NCI-H2107 treated with DMSO at 0.1 percent for 48 hours (cell line): ENCODE measurements around the gene LILRA1.
"Not testable (repeated sequence)": the region's sequence is repeated elsewhere in the genome, so short reads cannot be mapped to it uniquely, and the experiment has no call there.

Experiments used
- DNase-seq: peaks from one replicate; lab custom pipeline; 2025; ENCODE audit not compliant: unreplicated experiment; lab: John Stamatoyannopoulos, UW

Gene LILRA1

DNA sequence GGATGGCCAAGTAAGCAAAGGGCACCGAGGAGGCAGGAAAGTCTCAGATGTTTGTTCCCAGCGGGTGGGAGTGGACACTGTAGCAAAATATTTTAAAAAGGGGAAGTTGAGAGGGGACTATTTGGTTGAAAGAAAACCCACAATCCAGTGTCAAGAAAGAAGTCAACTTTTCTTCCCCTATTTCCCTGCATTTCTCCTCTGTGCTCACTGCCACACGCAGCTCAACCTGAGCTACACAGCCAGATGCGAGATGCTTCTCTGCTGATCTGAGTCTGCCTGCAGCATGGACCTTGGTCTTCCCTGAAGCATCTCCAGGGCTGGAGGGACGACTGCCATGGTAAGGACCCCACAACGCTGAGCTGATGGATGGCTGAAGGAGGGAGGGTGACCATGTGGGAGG, at the start of gene LILRA1:
Gene LILRA1, plus strand, starts transcription at position 188 of the 400 bp plus-strand sequence. CDS start 613 bp downstream, outside the sequence.
- not testable (repeated sequence) for DNase-seq

DNA sequence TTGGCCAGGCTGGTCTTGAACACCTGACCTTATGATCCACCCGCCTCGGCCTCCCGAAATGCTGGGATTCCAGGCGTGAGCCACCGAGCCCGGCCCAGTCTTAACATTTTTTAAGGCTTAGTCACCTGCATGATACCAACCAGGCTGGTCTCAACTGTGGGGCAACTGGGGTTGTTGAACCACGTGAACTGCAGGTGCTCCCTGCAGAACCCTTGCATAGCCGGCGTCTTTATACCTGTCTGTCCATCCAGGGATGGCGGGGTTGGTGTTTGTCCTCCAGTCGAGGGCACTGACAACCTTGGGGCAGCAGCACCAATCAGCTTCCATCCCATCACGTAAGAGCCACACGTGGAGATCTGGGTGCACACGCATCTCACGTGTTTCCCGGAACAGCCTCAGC, 44.6 kb upstream of the LILRA1 start:
- no peak for DNase-seq

DNA sequence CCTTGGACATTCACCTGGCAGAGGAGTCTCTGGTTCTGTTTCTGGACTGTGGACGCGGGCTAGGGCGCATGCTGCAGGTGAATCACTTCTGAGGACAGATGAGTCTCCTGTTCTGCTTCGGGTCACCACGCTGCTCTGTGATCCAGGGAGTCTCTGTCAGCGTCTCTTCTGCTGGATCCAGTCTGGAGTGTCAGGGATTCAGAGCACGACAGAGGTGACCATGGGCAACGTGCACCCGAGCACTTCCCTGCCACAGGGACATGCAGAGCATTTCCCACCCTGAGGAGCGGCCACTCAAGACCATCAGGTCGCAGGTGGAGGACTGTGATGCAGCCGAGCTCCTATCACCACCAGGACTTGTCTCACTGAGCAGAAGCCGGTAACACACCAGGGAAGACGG, 44.2 kb upstream of the LILRA1 start:
- DNase-seq = no peak

DNA sequence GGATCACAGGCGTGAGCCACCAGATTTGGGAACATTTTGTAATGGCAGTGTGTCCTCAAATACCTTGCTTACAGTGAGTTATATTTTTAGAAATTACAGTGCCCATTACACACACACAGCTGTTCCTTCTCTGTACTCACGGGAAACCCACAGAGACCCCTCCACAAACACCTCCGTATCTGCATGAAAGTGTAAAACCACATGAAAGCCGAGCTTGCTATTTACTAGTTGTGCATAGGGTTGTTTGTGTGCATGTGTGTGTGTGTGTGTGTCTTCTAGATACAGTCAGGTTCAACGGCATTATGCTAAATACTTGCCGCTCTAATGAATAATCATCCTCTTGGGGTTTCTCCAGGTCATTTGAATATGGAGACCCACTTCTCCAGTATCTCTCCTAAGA, 42.1 kb upstream of the LILRA1 start:
- no peak for DNase-seq

DNA sequence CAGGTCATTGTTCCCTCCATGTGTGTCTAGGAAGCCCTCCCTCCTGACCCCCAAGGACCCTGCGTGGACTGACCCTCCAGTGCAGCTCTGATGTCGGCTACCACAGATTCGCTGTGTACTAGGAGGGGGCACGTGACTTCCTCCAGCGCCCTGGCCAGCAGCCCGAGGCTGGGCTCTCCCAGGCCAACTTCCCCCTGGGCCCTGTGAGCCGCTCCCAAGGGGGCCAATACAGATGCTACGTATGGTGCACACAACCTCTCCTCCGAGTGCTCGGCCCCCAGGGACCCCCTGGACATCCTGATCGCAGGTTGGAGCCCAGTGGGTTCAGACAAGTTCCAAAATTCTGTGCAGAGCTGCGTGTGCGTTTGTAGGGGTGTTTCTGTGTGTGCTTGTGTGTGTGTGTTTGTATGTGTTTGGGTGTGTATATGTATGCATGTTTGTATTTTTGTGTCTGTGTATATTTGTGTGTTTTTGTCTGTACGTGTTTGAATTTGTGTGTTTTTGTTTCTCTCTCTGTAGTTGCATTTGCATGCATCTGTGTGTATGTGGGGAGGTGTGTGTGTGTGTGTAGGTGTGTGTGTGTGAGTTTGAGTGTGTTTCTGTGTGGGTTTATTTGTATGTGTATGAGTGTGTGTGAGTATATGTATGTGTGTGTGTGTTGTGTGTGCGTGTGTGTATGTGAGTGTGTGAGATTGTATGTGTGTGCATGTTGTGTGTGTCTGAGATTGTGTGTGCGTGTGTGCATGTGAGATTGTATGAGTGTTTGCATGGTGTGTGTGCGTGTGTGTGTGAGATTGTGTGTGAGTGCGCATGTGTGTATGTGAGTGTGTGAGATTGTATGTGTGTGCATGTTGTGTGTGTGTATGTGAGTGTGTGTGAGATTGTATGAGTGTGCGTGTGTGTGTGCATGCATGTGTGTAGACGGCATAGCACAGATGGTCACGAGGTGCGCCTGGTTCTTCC, 41.2 kb upstream of the LILRA1 start:
- no peak for DNase-seq

DNA sequence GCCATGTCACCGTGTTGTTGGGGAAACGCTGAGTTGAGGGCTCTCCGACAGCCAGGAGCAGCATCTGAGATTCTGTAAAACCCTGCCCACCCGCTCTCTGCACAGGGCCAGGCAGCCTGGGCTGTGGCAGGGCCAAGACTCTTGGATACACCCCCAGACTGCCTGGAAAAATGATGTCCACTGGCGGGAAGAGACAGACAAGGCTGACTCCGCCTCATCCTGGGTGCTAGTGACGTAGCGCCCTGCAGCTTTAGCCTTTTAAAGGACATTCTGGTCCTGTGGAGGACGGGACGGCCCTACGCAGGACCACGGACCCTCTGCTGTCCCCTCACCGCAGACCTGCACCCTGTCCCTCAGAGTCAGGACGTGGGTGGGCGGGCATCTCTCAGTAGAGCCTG, 40.5 kb upstream of the LILRA1 start:
- no peak for DNase-seq

DNA sequence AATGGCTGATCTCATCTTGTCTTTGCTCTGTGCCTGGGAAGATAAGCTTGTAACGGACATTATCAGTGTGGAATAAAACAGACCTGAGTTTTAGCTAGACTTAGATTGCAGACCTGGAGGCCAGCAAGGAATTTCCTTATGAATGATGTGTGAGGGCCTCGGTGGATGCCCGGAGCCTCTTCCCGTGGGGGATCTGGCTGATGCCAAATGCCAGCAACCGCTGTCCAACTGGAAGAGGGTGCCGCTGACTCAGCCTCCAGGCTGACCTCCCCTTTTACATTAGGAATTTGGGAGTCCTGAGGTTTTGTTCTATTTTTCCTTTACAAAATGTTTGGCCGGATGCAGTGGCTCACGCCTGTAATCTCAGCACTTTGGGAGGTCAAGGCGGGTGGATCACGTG, 39.4 kb upstream of the LILRA1 start:
- no peak for DNase-seq

DNA sequence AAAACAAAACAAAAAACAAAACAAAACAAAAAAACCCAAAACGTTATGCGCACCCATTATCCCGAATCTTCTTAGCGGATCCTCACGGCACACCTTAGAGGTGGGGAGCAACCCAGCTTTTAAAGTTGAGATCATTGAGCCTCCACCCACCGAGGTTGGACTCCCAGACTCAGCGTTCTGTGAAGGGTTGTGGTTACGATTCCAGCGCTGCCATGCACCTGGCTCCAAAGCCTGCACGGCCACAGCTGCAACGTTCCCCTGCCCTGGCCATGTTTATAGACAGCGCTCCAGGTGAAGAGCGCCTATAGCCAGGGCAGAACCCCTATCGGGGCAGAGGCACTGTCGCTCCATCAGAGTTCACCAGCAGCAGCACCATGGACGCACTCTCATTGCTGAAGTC, 38.5 kb upstream of the LILRA1 start:
- DNase-seq = no peak

DNA sequence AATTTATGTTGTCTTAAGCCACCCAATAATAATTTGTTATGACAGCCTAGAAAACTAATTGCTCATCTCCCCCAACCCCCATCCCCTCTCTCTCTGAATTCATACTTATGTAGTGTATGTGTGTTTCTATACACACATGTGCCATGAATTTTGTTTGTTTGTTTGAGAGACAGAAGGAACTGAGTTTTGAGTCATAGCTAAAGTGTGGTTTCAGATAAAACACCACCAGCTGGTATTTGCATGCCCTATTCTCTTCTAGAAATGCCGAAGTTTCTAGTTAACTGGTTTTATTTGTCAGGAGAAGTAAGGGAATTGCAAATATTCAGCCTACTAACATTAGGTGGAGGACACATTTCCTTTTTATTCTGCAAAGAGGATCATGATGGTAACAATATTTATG, 37.2 kb upstream of the LILRA1 start:
- no peak for DNase-seq

DNA sequence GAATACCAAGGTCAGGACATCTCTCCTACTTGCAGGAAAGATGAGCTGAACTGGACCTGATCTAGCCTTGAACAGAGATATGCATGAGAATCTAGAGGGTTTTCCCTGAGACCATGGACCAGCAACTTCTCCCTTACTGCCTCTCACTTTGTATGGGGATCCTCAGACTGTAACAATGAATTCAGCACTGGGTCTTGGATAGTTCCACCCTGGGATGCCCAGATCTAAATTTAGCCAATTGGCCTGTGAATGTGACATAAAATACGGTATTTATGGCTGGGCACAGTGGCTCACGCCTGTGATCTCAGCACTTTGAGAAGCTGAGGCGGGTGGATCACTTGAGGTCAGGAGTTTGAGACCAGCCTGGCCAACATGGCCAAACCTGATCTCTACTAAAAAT, 35.1 kb upstream of the LILRA1 start:
- no peak for DNase-seq

DNA sequence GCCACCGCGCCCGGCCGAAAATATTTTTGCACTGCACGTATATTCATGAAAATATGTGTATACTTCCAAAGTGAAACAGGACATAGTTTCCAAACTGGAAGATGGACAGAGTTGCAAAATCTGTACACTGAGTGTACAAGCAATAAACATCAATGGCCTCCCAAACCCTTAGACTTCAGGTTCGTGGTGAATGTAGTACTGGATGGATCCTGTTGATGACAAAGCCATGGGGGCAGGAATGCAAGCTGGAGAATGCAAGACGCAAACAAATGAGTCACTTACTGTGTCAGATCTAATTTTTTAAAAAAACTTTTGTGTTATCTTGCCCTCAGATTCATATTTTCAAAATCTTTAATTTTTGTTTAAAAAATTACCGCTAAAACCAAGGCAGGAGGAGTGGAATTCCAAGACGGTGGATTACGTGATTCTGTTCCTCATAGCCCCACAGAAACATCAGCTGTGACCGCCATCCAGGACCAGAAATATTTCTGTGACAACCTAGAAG, 32.5 kb upstream of the LILRA1 start:
- no peak for DNase-seq

DNA sequence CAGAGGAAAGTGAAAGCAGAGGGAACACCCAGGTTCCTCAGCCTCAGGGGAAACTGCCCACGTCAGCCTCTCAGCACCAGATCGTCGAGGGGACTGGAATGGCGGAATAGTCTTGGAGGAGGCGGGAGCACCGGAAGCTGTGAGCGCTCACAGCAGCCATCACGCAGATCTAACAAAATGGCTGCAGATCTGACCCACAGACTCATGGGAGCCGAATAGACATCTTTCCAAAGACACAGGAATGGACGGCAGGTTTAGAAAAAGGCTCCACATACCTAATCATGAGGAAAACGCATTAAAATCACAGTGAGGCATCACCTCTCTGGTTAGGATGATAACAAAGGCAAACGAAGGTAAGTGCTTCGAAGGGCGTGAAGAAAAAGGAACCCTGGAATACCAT, 31.6 kb upstream of the LILRA1 start:
- no peak for DNase-seq

DNA sequence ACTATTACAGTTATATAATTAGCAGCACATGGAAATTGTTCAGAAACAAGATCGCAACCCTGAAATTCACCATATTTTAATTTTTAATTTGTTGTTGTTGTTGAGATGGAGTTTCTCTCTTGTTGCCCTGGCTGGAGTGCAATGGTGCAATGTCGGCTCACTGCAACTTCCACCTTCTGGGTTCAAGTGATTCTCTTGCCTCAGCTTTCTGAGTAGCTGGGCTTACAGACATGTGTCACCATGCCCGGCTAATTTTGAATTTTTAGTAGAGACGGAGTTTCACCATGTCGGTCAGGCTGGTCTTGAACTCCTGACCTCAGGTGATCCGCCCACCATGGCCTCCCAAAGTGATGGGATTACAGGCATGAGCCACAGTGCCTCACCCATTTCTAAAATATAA, 30.2 kb upstream of the LILRA1 start:
- not testable (repeated sequence) for DNase-seq

DNA sequence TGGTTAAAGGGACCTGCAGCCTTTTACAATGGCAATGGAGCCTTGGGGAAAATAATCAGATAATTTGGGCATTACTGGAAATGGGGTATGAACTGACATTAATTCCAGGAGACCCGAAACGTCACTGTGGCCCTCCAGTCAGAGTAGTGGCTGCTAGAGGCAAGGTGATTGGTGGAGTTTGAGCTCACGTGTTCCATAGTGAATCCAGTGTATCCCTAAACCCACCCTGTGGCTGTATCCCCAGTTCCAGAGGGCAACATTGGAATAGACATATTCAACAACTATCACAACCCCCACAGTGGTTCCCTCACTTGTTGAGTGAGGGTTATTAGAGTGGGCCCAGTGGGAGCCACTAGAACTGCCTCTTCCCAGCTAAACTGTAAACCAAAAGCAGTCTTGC, 23.1 kb upstream of the LILRA1 start:
- DNase-seq = no peak

DNA sequence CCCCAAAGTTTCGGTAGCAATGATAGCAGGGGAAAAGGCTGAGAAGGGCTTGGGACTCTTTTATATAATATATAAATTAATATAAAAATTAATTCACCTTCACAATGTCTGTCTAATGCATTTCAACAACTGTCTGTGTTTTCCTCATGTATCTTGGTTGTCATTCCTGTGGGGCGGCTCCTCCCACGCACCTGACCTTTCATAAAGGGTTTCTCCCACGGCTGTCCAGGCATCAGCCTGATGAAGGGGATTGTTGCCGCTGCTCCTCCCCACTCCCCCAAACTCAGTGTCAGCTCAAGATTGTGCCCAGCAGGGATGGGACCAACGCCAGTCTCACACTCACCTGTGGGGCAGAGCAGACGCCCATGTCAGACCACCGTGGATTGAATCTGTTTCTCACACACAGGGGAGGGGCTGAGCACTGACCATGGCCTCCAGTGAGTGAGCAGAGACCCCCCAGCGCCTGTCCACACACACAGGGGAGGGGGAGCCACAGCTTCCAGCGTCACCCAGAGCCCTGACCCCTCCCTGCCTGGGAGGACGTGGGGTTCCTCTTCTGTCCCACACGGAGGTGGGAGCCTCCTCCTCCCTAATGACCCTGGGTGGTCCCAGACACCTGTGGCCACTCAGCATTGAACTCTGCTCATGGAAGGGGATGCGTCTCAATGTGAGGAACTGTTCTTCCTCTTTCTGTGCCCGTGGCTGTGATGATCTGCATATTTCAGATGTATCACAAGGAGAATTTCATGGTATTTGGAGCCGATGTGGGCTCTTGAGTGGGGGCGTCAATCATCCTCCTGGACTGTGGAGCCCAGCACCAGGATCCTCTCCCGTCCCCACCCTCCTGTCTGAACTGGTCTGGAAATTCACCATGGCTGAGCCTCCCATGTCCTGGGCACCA, 21.5 kb upstream of the LILRA1 start:
- DNase-seq = not testable (repeated sequence)

DNA sequence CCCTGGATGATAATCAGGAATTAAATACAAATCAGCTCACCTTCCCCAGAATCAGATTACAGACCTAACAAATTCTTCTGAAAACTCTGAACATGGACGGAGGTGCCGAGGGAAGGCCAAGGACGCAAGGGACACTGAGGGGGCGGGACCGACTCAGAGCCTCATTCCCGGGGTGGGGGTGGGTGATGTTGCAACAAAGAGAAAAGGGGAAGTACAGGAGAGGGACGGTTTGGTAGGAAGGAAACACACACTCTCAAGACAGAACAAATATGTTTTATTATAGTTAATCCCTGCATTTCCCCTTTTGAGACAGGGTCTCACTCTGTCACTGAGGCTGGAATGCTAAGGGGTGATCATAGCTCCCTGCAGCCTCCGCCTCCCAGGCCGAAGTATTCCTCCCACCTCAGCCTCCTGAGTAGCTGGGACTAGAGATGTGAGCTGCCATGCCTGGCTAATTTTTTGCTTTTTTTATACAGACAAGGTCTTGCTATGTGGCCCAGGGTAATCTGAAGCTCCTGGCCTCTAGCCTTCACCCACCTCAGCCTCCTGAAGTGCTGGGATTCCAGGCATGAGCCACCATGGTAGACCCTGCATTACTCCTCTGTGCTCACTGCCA, 20.6 kb upstream of the LILRA1 start:
- DNase-seq = no peak

DNA sequence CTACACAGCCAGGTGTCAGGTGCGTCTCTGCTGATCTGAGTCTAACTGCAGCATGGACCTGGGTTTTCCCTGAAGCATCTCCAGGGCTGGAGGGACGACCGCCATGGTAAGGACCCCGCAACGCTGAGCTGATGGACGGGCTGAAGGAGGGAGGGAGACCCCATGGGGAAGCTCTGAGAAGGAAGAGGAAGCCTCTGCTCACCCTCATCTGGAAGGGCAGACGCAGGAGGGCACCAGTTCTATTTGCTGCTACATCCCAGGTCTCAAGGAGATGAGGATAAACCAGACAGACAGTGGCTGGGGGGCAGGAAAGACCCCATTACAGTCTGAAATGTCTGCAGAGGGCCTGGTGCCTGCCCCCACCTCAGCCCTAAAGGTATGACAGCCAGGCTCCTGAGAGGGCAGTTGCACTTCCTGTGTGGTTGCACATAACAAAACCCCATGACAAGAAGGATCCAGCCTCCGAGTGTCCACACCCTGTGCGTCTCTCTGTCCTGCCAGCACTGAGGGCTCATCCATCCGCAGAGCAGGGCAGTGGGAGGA, 20.0 kb upstream of the LILRA1 start, which contains the start of gene LILRA2:
Gene LILRA2, plus strand, starts transcription at position 461 of the 543 bp plus-strand sequence. CDS start 89 bp downstream, outside the sequence.
- no peak for DNase-seq

DNA sequence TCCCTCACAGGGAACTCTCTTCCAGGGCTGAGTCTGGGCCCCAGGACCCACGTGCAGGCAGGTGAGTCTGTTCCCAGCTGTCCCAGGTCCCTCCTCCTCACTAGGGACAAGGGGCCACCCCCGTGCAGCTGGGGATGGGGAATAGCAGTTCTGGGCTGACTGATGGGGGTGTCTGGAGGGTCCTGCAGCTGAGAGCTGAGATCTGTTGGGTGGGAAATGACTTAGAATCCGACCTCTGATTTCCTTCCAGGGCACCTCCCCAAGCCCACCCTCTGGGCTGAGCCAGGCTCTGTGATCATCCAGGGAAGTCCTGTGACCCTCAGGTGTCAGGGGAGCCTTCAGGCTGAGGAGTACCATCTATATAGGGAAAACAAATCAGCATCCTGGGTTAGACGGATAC, 19.4 kb upstream of the LILRA1 start:
- DNase-seq = no peak

DNA sequence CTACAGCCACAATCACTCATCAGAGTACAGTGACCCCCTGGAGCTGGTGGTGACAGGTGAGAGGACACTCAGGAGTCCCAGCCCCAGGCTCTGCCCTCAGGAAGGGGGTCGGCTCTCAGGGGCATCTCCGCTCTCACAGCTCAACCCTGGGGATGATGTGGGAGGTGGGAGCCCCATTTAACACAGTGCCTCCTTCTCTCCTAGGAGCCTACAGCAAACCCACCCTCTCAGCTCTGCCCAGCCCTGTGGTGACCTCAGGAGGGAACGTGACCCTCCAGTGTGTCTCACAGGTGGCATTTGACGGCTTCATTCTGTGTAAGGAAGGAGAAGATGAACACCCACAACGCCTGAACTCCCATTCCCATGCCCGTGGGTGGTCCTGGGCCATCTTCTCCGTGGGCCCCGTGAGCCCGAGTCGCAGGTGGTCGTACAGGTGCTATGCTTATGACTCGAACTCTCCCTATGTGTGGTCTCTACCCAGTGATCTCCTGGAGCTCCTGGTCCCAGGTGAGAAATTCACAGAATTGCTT, 18.8 kb upstream of the LILRA1 start:
- no peak for DNase-seq

DNA sequence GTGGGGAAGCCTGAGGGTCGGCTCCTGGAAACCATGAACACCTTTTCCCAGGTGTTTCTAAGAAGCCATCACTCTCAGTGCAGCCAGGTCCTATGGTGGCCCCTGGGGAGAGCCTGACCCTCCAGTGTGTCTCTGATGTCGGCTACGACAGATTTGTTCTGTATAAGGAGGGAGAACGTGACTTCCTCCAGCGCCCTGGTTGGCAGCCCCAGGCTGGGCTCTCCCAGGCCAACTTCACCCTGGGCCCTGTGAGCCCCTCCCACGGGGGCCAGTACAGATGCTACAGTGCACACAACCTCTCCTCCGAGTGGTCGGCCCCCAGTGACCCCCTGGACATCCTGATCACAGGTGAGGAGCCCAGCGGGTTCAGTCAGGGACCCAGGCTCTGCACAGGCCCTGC, 18.2 kb upstream of the LILRA1 start:
- DNase-seq = not testable (repeated sequence)
